Measurements from ENCODE around the gene CEP112. TPM values are rescaled to one million over a fixed set of nuclear protein-coding genes. Genes with fewer than 3 reads are reported as not detected.

CEP112 gene
- total RNA-seq, 2 experiments from 2014 or later = 1.2 to 1.5 TPM

DNA sequence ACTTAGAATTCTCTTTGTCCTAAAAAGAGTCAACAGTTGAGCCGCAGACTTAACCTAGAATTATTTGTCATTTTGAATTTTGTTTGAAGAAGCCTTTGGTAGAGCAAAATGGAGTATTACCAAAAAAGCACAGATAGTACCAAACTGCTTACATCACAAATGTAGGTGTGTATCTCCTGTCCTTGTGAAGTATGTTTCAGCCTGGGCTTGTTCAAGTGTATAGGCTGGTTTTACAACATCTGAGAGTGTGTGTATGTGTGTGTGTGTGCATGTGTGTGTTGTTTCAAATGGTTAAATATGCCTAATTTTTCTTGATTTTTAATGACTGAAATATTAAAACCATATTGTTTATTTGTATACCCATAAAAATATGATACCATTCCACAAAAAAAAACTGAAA, 441.8 kb downstream of the CEP112 start:
- POLR2A ChIA-PET = interaction anchor here (0.6 kb wide), 1 partner anchor 423 kb away, joined by 3 read pairs; no protein-coding TSS in a partner anchor
- CTCF ChIA-PET = no interaction called here
- H3K36me3 Mint-ChIP-seq (ENCODE audit: low read depth) = no peaks in the 10 kb centered on the region

DNA sequence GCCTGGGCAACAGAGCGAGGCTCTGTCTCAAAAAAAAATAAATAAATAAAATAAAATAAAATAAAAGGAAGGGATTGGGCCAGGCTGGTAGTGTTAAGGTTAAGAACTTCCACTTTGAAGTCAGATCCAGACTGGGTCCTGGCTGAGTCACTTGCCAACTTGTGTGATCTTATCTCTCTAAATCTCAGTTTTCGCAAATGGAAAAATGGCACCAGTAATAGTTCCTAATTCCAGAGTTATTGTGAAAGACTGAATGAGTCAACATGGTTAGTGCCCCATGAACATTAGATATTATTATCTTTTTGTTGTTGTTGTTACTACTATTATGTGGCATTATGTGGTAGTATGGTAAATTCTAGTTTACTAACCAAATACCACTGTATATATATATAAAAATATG, 442.5 kb downstream of the CEP112 start:
- DNase-seq (no peak), ATAC-seq (no peak)
- Mint-ChIP-seq H3K4me1 (ENCODE audit: low read depth) (peaks cover 19% of the 10 kb centered on the region), H3K4me3 (no peak overlapping the region), H3K27ac (no peak overlapping the region), H3K9me3 (no peaks in the 10 kb centered on the region), H3K36me3 (ENCODE audit: low read depth) (no peaks in the 10 kb centered on the region), H3K27me3 (no peaks in the 10 kb centered on the region)
- POLR2A ChIA-PET = no interaction called here
- TF ChIP-seq, protein P1, sequence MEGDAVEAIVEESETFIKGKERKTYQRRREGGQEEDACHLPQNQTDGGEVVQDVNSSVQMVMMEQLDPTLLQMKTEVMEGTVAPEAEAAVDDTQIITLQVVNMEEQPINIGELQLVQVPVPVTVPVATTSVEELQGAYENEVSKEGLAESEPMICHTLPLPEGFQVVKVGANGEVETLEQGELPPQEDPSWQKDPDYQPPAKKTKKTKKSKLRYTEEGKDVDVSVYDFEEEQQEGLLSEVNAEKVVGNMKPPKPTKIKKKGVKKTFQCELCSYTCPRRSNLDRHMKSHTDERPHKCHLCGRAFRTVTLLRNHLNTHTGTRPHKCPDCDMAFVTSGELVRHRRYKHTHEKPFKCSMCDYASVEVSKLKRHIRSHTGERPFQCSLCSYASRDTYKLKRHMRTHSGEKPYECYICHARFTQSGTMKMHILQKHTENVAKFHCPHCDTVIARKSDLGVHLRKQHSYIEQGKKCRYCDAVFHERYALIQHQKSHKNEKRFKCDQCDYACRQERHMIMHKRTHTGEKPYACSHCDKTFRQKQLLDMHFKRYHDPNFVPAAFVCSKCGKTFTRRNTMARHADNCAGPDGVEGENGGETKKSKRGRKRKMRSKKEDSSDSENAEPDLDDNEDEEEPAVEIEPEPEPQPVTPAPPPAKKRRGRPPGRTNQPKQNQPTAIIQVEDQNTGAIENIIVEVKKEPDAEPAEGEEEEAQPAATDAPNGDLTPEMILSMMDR (IDR thresholded peaks at IDR 0.05) = no peak
- CTCF ChIA-PET = no interaction called here
- intact Hi-C loops (cut with micrococcal nuclease) = no loop called here

More for the DNA sequence above, 441.8 kb downstream of the CEP112 start:
- ATAC-seq (no peak), DNase-seq (no peak)
- no peaks in the 10 kb centered on the region for H3K27me3 Mint-ChIP-seq
- no peak overlapping the region for H3K4me3 Mint-ChIP-seq
- H3K9me3 Mint-ChIP-seq = no peaks in the 10 kb centered on the region
- no peak overlapping the region for H3K27ac Mint-ChIP-seq
- TF ChIP-seq, protein P1 (IDR thresholded peaks at IDR 0.05) = no peak
- intact Hi-C loops (cut with micrococcal nuclease) = no loop called here
- peaks cover 19% of the 10 kb centered on the region for H3K4me1 Mint-ChIP-seq (ENCODE audit: low read depth)

DNA sequence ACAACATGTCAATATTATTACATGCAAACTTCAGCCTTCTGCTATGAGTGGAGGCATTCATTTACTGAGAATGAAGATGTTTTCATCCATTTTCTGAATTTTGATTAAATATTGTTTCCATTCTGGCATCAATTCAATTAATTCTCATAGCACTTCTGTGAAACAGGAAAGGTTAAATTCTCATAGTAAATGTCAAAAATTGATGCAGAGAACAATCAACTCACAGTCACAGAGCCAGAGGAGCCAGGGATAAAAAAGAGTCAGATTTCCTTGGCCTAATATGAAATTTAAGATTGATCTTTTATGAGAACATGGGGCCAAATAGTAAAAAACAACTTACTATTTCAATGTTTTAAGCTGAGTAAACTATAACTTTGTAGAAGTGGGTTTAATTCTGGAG, 446.7 kb downstream of the CEP112 start:
- H3K4me3 Mint-ChIP-seq = no peak overlapping the region
- no peaks in the 10 kb centered on the region for H3K36me3 Mint-ChIP-seq (ENCODE audit: low read depth)
- TF ChIP-seq, protein P1 (IDR thresholded peaks at IDR 0.05) = no peak
- ATAC-seq (no peak), DNase-seq (no peak)
- no peaks in the 10 kb centered on the region for H3K27me3 Mint-ChIP-seq
- H3K9me3 Mint-ChIP-seq = no peaks in the 10 kb centered on the region
- intact Hi-C loops (cut with micrococcal nuclease) = no loop called here
- peaks cover 25% of the 10 kb centered on the region for H3K4me1 Mint-ChIP-seq (ENCODE audit: low read depth)
- no peak overlapping the region for H3K27ac Mint-ChIP-seq
- ChIA-PET CTCF (no interaction called here), POLR2A (no interaction called here)

- Mint-ChIP-seq H3K27ac (no peak overlapping the region), H3K9me3 (peaks cover 5% of the 10 kb centered on the region), H3K4me3 (no peak overlapping the region), H3K36me3 (ENCODE audit: low read depth) (no peaks in the 10 kb centered on the region), H3K4me1 (ENCODE audit: low read depth) (peaks cover 21% of the 10 kb centered on the region), H3K27me3 (no peaks in the 10 kb centered on the region)
- TF ChIP-seq, protein P1 (IDR thresholded peaks at IDR 0.05) = no peak
- intact Hi-C loops (cut with micrococcal nuclease) = no loop called here
- ChIA-PET POLR2A (no interaction called here), CTCF (interaction anchor here (1.1 kb wide), 1 partner anchor 54 kb away, joined by 3 read pairs; no protein-coding TSS in a partner anchor)
- DNase-seq (no peak), ATAC-seq (no peak)
Measured at GRCh38 chr17:65743308-65743655, 448.7 kb downstream of the CEP112 start.

- TF ChIP-seq, protein P1 (IDR thresholded peaks at IDR 0.05) = no peak
- CTCF ChIA-PET = interaction anchor here (1.1 kb wide), 1 partner anchor 55 kb away, joined by 3 read pairs; no protein-coding TSS in a partner anchor
- H3K36me3 Mint-ChIP-seq (ENCODE audit: low read depth) = no peaks in the 10 kb centered on the region
- no peak overlapping the region for H3K27ac Mint-ChIP-seq
- intact Hi-C loops (cut with micrococcal nuclease) = no loop called here
- peaks cover 5% of the 10 kb centered on the region for H3K9me3 Mint-ChIP-seq
- H3K27me3 Mint-ChIP-seq = no peaks in the 10 kb centered on the region
- POLR2A ChIA-PET = no interaction called here
- H3K4me3 Mint-ChIP-seq = no peak overlapping the region
- ATAC-seq = no peak
- DNase-seq = no peak
- H3K4me1 Mint-ChIP-seq (ENCODE audit: low read depth) = peaks cover 21% of the 10 kb centered on the region
Measured at GRCh38 chr17:65742403-65743307, 449.3 kb downstream of the CEP112 start.

Measured in activated CD8-positive, alpha-beta T cell treated with anti-CD3 and anti-CD28 coated beads for 36 hours (primary cell).